22Rv1 (cell line): ENCODE measurements around the gene KHDC4.

Experiments
- CTCF ChIP-seq: fragments of 450-650 bp; IDR thresholded peaks from 2 replicates; pipeline ENCODE4 v1.5.1; 2017; ENCODE audit warnings: mild to moderate bottlenecking
- ZFX ChIP-seq: fragments of 450-650 bp; IDR thresholded peaks from 2 replicates; pipeline ENCODE4 v1.6.1; 2017; ENCODE audit warnings: antibody characterized with exemption, borderline replicate concordance

DNA sequence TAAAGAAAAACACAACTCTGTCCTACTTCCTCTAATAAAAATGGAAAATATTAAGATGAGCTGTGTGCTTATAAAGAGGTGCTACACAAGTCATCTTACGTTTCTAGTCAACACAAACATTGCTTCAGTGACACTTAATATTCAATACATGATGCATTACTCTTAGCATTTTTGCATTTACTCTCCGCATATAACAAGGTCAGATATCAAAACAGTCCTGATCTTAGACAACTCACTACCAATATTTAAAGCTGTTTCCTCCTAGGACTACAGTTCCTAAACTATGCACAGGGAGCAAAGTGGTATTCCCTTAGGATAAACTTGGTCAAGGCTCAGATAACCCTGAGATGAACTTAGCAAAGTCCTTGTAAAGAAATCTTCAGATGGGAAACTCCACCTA is 35.3 kb downstream of the KHDC4 start:
- no peak for TF ChIP-seq CTCF
- TF ChIP-seq ZFX = no peak
